ENCODE data around the gene CLIP2. TPM values are rescaled to one million over a fixed set of nuclear protein-coding genes. Genes with fewer than 3 reads are reported as not detected.
"Not testable (repeated sequence)": the region's sequence is repeated elsewhere in the genome, so short reads cannot be mapped to it uniquely, and the experiment has no call there.

Gene CLIP2
- total RNA-seq, 1 donor from 2014 or later, result 61.7 TPM

DNA sequence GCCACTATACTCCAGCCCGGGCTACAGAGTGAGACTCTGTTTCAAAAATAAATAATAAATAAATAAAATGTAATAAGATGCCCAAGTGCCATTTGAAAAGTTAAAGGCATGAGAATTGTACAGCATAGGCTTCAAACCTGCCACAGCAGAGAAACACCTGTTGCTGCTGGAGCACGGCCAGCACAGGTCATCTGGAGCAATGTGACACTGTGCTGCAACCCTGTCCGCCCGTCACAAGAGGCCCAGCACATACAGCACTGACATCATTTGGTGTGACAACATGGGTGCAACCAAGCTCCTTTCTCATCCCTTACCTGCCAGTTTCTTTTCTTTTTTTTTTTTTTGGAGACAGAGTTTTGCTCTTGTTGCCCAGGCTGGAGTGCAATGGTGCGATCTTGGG, 36.3 kb upstream of the CLIP2 start:
- H3K27me3 Mint-ChIP-seq, result no peaks in the 10 kb centered on the region
- intact Hi-C loops (cut with micrococcal nuclease), result no loop called here
- no peak for DNase-seq
- ChIA-PET CTCF (interaction anchor here (1.0 to 1.4 kb wide), 2 partner anchors 46 to 148 kb away, joined by 3 to 8 read pairs; no protein-coding TSS in a partner anchor), POLR2A (interaction anchor here (1.2 to 4.9 kb wide), 2 partner anchors 11 to 42 kb away, joined by 9 to 24 read pairs; partner anchors contain the start of gene LAT2)
- no peak for ATAC-seq (ENCODE audit: low read depth)
- H3K9me3 Mint-ChIP-seq, result no peaks in the 10 kb centered on the region
- TF ChIP-seq, protein P1, sequence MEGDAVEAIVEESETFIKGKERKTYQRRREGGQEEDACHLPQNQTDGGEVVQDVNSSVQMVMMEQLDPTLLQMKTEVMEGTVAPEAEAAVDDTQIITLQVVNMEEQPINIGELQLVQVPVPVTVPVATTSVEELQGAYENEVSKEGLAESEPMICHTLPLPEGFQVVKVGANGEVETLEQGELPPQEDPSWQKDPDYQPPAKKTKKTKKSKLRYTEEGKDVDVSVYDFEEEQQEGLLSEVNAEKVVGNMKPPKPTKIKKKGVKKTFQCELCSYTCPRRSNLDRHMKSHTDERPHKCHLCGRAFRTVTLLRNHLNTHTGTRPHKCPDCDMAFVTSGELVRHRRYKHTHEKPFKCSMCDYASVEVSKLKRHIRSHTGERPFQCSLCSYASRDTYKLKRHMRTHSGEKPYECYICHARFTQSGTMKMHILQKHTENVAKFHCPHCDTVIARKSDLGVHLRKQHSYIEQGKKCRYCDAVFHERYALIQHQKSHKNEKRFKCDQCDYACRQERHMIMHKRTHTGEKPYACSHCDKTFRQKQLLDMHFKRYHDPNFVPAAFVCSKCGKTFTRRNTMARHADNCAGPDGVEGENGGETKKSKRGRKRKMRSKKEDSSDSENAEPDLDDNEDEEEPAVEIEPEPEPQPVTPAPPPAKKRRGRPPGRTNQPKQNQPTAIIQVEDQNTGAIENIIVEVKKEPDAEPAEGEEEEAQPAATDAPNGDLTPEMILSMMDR (IDR thresholded peaks at IDR 0.05), result no peak
- no peak overlapping the region for H3K27ac Mint-ChIP-seq
- H3K36me3 Mint-ChIP-seq (ENCODE audit: low read depth), result peaks cover 43% of the 10 kb centered on the region
- peak overlapping the region; percentile 64 for H3K4me3 Mint-ChIP-seq
- H3K4me1 Mint-ChIP-seq, result peaks cover 45% of the 10 kb centered on the region

DNA sequence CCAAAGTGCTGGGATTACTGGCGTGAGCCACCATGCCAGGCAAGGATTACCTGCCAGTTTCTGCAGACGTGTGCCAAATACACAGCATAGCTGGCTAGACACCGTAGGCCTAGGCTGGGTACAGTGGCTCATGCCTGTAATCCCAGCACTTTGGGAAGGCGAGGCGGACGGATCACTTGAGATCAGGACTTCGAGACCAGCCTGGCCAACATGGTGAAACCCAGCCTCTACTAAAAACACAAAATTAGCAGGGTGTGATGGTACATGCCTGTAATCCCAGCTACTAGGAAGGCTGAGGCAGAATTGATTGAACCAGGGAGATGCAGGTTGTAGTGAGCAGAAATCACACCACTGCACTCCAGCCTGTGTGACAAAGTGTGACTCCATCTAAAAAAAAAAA, 35.9 kb upstream of the CLIP2 start:
- Mint-ChIP-seq H3K27ac (no peak overlapping the region), H3K9me3 (no peaks in the 10 kb centered on the region), H3K4me1 (peaks cover 48% of the 10 kb centered on the region), H3K36me3 (ENCODE audit: low read depth) (peaks cover 39% of the 10 kb centered on the region), H3K4me3 (peak overlapping the region; percentile 95), H3K27me3 (no peaks in the 10 kb centered on the region)
- ATAC-seq (ENCODE audit: low read depth), result no peak
- DNase-seq, result no peak
- ChIA-PET POLR2A (interaction anchor here (0.7 to 4.9 kb wide), 3 partner anchors 22 to 727 kb away, joined by 3 to 24 read pairs (median 19); partner anchors contain the start of gene LAT2), CTCF (no interaction called here)
- intact Hi-C loops (cut with micrococcal nuclease), result no loop called here
- TF ChIP-seq, protein P1 (IDR thresholded peaks at IDR 0.05), result no peak

DNA sequence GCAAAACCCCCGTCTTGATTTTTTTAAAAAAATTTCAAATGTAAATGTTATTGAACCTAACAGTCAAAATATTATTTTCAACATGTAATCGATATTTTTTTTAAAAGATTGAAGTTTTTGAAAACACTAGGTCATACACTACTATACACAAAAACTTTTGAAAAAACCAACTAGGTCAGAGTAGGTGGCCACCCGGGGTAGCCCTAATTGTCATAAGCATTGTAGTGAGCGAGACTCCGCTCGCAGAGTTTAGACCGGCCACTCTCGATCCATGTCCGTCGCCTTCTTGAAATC, 35.4 kb upstream of the CLIP2 start:
- peaks cover 50% of the 10 kb centered on the region for H3K4me1 Mint-ChIP-seq
- H3K36me3 Mint-ChIP-seq (ENCODE audit: low read depth), result peaks cover 34% of the 10 kb centered on the region
- ATAC-seq (ENCODE audit: low read depth) (no peak), DNase-seq (no peak)
- H3K4me3 Mint-ChIP-seq, result peak overlapping the region; percentile 95
- intact Hi-C loops (cut with micrococcal nuclease), result loop anchor here (1.0 to 2.0 kb wide), 7 partner anchors 11 to 79 kb away; partner anchors contain the start of genes CLIP2 and EIF4H
- no peaks in the 10 kb centered on the region for H3K9me3 Mint-ChIP-seq
- ChIA-PET POLR2A (interaction anchor here (0.7 to 4.9 kb wide), 8 partner anchors 12 to 728 kb away, joined by 3 to 24 read pairs (median 6); partner anchors contain the start of genes CLIP2 and LAT2), CTCF (no interaction called here)
- TF ChIP-seq, protein P1 (IDR thresholded peaks at IDR 0.05), result no peak
- H3K27me3 Mint-ChIP-seq, result no peaks in the 10 kb centered on the region
- H3K27ac Mint-ChIP-seq, result peak overlapping the region; percentile 93

DNA sequence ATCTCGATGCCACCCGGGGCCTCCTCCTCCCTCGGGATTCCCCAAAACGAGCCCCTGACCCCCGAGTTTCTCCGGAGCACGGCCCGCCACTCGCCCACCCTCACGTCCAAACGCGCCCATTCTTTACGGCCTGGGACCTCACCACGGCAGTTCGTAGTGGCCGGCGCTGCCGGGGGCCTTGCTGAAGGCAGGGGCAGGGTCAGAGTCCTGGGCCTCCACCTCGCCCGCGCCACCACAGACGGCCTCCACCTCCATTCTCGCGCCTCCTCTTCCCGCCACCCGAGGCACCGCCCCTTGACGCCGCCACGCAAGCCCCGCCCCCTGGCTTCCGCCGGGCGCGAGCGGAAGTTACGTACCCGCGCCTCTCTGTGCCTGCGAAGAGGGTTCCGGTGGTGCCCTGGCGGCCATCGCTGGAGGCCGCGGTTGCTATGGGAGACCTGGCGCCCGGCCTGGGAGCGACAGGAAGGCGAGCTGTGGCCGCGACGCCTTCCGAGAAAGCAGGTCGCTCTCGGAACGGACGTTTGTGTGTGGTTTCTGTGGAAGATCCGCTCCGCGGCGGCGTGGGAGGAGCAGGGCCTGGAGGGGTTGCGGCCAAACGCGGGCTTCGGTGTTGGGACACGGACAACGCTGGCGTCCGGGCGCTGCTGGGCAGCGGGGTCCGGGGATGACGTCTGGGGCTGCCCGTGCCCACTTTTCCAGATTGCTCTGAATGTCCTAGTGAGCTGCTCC, 34.9 kb upstream of the CLIP2 start, which contains the start of gene RFC2:
TSS of gene RFC2 (minus strand) at position 271 of the 729 bp plus-strand sequence. CDS start at position 255, 16 bp downstream.
- peak within 1 kb of the TSS; percentile 93 for H3K27ac Mint-ChIP-seq
- peaks cover 30% of the 10 kb centered on the region for H3K36me3 Mint-ChIP-seq (ENCODE audit: low read depth)
- peak within 1 kb of the TSS; percentile 95 for H3K4me3 Mint-ChIP-seq
- ATAC-seq (ENCODE audit: low read depth) (peak; percentile 92), DNase-seq (peak; percentile 100)
- H3K9me3 Mint-ChIP-seq, result no peaks in the 10 kb centered on the region
- peaks cover 50% of the 10 kb centered on the region for H3K4me1 Mint-ChIP-seq
- intact Hi-C loops (cut with micrococcal nuclease), result loop anchor here (1.0 to 2.0 kb wide), 7 partner anchors 12 to 80 kb away; partner anchors contain the start of genes CLIP2 and EIF4H
- POLR2A ChIA-PET, result interaction anchor here (0.7 to 4.9 kb wide), 11 partner anchors 9 to 728 kb away, joined by 3 to 24 read pairs (median 6); partner anchors contain the start of genes CLIP2 and LAT2
- TF ChIP-seq, protein P1 (IDR thresholded peaks at IDR 0.05), result no peak
- no peaks in the 10 kb centered on the region for H3K27me3 Mint-ChIP-seq
- CTCF ChIA-PET, result interaction anchor here (0.7 to 1.2 kb wide), 2 partner anchors 36 to 48 kb away, joined by 3 read pairs; no protein-coding TSS in a partner anchor

DNA sequence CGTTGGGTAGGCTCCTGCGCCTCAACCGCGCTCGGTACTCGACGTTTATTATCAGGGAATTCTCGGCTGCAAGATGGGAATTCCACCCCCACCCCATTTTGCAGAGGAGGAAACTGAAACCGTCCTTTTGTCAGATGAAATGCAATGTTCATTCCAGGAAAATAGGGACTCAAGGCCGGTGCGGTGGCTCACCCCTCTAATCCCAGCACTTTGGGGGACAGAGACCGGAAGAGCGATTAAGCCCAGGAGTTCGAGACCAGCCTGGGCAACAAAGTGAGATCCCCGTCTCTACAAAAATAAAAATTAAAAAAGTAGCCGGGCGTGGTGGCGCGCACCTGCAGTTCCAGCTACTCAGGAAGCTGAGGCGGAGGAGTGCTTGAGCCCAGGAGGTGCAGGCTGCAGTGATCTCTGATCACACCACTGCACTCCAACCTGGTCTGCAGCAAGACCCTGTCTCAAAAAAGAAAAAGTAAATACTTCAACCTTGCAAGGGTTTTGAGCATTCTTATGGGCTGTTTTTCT, 34.3 kb upstream of the CLIP2 start:
- ChIA-PET POLR2A (interaction anchor here (0.7 to 4.9 kb wide), 10 partner anchors 9 to 44 kb away, joined by 3 to 24 read pairs (median 6); partner anchors contain the start of genes CLIP2 and LAT2), CTCF (interaction anchor here (0.7 to 1.2 kb wide), 2 partner anchors 36 to 49 kb away, joined by 3 read pairs; no protein-coding TSS in a partner anchor)
- no peak for ATAC-seq (ENCODE audit: low read depth)
- H3K27ac Mint-ChIP-seq, result peak overlapping the region; percentile 93
- no peaks in the 10 kb centered on the region for H3K27me3 Mint-ChIP-seq
- TF ChIP-seq, protein P1 (IDR thresholded peaks at IDR 0.05), result no peak
- peak overlapping the region; percentile 95 for H3K4me3 Mint-ChIP-seq
- intact Hi-C loops (cut with micrococcal nuclease), result loop anchor here (1.0 to 2.0 kb wide), 8 partner anchors 8 to 81 kb away; partner anchors contain the start of genes CLIP2 and EIF4H
- no peaks in the 10 kb centered on the region for H3K9me3 Mint-ChIP-seq
- peaks cover 25% of the 10 kb centered on the region for H3K36me3 Mint-ChIP-seq (ENCODE audit: low read depth)
- DNase-seq, result no peak
- peaks cover 50% of the 10 kb centered on the region for H3K4me1 Mint-ChIP-seq

DNA sequence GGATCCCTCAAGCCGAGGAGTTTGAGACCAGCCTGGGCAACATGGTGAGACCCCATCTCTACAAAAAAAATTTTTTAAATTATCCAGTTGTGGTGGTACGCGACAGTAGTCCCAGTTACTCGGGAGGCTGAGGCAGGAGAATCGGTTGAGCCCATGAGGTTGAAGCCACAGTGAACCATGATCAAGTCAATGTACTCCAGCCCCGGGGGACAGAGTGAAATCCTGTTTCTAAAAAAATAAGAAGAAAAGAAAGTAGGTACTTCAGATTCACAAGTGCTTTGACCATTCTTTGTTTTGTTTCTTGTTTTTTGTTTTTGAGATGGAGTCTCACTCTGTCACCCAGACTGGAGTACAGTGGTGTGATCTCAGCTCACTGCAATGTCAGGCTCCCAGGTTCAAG, 33.7 kb upstream of the CLIP2 start:
- POLR2A ChIA-PET, result interaction anchor here (1.3 to 4.9 kb wide), 4 partner anchors 11 to 45 kb away, joined by 6 to 24 read pairs (median 14); partner anchors contain the start of gene LAT2

More for the DNA sequence above, 33.7 kb upstream of the CLIP2 start:
- not testable (repeated sequence) for H3K27me3 Mint-ChIP-seq; ATAC-seq (ENCODE audit: low read depth); H3K9me3 Mint-ChIP-seq; DNase-seq; H3K27ac Mint-ChIP-seq
- H3K4me1 Mint-ChIP-seq, result peaks cover 46% of the 10 kb centered on the region
- H3K4me3 Mint-ChIP-seq, result peak overlapping the region; percentile 95
- intact Hi-C loops (cut with micrococcal nuclease), result loop anchor here (1.0 to 2.0 kb wide), 2 partner anchors 8 to 17 kb away; no protein-coding TSS in a partner anchor
- CTCF ChIA-PET, result interaction anchor here (1.2 kb wide), 1 partner anchor 35 kb away, joined by 3 read pairs; no protein-coding TSS in a partner anchor
- H3K36me3 Mint-ChIP-seq (ENCODE audit: low read depth), result peaks cover 19% of the 10 kb centered on the region

Data from activated B cell treated with CpG ODN at 0.5 μM for 24 hours (primary cell).